ENCODE measurements around the gene CYP2B6.
"Not testable (repeated sequence)": the region's sequence is repeated elsewhere in the genome, so short reads cannot be mapped to it uniquely, and the experiment has no call there.

DNA sequence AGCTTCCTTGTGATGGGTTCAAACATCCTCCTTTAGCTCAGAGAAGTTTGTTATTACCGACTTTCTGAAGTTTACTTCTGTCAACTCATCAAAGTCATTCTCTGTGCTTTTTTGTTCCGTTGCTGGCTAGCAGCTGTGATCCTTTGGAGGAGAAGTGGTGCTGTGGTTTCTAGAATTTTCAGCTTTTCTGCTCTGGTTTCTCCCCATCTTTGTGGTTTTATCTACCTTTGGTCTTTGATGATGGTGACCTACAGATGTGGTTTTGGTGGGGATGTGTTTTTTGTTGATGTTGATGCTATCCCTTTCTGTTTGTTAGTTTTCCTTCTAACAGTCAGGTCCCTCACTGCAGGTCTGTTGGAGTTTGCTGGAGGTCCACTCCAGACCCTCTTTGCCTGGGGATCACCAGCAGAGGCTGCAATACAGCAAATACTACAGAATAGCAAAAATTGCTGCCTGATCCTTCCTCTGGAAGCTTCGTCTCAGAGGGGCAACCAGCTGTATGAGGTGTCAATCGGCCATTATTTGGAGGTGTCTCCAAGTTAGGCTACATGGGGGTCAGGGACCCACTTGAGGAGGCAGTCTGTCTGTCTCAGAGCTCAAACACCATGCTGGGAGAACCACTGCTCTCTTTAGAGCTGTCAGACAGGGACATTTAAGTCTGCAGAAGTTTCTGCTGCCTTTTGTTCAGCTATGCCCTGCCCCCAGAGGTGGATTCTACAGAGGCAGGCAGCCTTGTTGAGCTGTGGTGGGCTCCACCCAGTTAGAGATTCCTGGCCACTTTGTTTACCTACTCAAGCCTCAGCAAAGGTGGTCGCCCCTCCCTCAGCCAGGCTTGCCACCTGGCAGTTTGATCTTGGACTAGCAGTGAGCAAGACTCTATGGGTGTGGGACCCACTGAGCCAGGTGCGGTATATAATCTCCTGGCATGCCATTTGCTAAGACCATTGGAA is 20.4 kb upstream of the CYP2B6 start:
- TF ChIP-seq, protein P1, sequence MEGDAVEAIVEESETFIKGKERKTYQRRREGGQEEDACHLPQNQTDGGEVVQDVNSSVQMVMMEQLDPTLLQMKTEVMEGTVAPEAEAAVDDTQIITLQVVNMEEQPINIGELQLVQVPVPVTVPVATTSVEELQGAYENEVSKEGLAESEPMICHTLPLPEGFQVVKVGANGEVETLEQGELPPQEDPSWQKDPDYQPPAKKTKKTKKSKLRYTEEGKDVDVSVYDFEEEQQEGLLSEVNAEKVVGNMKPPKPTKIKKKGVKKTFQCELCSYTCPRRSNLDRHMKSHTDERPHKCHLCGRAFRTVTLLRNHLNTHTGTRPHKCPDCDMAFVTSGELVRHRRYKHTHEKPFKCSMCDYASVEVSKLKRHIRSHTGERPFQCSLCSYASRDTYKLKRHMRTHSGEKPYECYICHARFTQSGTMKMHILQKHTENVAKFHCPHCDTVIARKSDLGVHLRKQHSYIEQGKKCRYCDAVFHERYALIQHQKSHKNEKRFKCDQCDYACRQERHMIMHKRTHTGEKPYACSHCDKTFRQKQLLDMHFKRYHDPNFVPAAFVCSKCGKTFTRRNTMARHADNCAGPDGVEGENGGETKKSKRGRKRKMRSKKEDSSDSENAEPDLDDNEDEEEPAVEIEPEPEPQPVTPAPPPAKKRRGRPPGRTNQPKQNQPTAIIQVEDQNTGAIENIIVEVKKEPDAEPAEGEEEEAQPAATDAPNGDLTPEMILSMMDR (IDR thresholded peaks at IDR 0.05; ENCODE audit: low read depth, low read length, poor library complexity, severe bottlenecking): not testable (repeated sequence)
- not testable (repeated sequence) for TF ChIP-seq EZH2phosphoT487 (IDR thresholded peaks at IDR 0.05; ENCODE audit: borderline replicate concordance, low read length)
